Measurements from ENCODE around the gene LCMT1.

The LCMT1 gene

GRCh38 chr16:25148568-25149215 lies 37.1 kb downstream of the LCMT1 start:
- no peak overlapping the region for H3K4me3 ChIP-seq (ENCODE audit: low read depth, low read length)
- TF ChIP-seq CTCF (IDR thresholded peaks at IDR 0.05; ENCODE audit: low read depth, low read length), result no peak

GRCh38 chr16:25151996-25152395 lies 40.5 kb downstream of the LCMT1 start:
- TF ChIP-seq CTCF (IDR thresholded peaks at IDR 0.05; ENCODE audit: low read depth, low read length), result no peak
- no peak overlapping the region for H3K4me3 ChIP-seq (ENCODE audit: low read depth, low read length)

- H3K4me3 ChIP-seq (ENCODE audit: low read depth, low read length), result no peak overlapping the region
- no peak for TF ChIP-seq CTCF (IDR thresholded peaks at IDR 0.05; ENCODE audit: low read depth, low read length)
Measured at GRCh38 chr16:25155553-25156460, 44.3 kb downstream of the LCMT1 start.

- no peak overlapping the region for H3K4me3 ChIP-seq (ENCODE audit: low read depth, low read length)
- TF ChIP-seq CTCF (IDR thresholded peaks at IDR 0.05; ENCODE audit: low read depth, low read length), result no peak
Measured at GRCh38 chr16:25157271-25157875, 45.8 kb downstream of the LCMT1 start.

GRCh38 chr16:25158401-25158800 lies 46.9 kb downstream of the LCMT1 start:
- H3K4me3 ChIP-seq (ENCODE audit: low read depth, low read length), result no peak overlapping the region
- no peak for TF ChIP-seq CTCF (IDR thresholded peaks at IDR 0.05; ENCODE audit: low read depth, low read length)

- TF ChIP-seq CTCF (IDR thresholded peaks at IDR 0.05; ENCODE audit: low read depth, low read length), result no peak
- no peak overlapping the region for H3K4me3 ChIP-seq (ENCODE audit: low read depth, low read length)
Measured at GRCh38 chr16:25161753-25162367, 50.3 kb downstream of the LCMT1 start.
